WTC11 (cell line): ENCODE data around the gene DUX4.
"Not testable (repeated sequence)": the region's sequence is repeated elsewhere in the genome, so short reads cannot be mapped to it uniquely, and the experiment has no call there.

Experiments
- CTCF ChIP-seq: fragments of 200-600 bp; IDR thresholded peaks from 2 replicates; pipeline ENCODE4 v1.8.0; 2022; ENCODE audit warnings: antibody characterized with exemption
- SP1 ChIP-seq: sonication (generic); formaldehyde crosslinking; conservative IDR thresholded peaks from 2 replicates; pipeline ENCODE4 v1.8.1; 2022; ENCODE audit warnings: missing genetic modification reagents
- TCF7 ChIP-seq: sonication (generic); formaldehyde crosslinking; IDR thresholded peaks from 2 replicates; pipeline ENCODE4 v1.8.0; 2022; ENCODE audit warnings: mild to moderate bottlenecking, low read depth, missing genetic modification reagents, moderate library complexity

DNA sequence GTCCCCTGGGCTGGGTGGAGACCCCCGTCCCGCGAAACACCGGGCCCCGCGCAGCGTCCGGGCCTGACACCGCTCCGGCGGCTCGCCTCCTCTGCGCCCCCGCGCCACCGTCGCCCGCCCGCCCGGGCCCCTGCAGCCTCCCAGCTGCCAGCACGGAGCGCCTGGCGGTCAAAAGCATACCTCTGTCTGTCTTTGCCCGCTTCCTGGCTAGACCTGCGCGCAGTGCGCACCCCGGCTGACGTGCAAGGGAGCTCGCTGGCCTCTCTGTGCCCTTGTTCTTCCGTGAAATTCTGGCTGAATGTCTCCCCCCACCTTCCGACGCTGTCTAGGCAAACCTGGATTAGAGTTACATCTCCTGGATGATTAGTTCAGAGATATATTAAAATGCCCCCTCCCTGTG lies 1.9 kb downstream of the DUX4 start:
- not testable (repeated sequence) for TF ChIP-seq CTCF; TCF7 (CRISPR knock-in tag); SP1 (CRISPR knock-in tag)
